ENCODE measurements around the gene COPB1.

DNA sequence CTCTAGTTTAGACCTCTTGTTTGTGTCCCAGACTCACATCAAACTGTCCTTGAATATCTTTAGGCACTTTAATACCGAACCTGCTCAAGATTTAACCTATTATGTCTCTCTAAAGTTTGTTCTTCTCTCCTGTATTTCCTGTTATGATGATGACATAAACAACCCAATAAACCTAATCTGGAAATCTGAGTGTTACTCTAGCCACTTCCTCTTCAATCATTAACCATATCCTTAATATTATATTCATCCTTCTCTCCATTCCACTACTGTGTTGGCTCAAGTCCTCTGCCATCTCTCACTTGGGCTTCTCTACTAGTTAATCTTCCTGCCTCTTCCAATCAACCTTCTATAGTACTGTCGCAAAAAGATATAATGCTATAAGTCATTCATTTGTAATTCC is 36.0 kb downstream of the COPB1 start:
- TF ChIP-seq, protein P1, sequence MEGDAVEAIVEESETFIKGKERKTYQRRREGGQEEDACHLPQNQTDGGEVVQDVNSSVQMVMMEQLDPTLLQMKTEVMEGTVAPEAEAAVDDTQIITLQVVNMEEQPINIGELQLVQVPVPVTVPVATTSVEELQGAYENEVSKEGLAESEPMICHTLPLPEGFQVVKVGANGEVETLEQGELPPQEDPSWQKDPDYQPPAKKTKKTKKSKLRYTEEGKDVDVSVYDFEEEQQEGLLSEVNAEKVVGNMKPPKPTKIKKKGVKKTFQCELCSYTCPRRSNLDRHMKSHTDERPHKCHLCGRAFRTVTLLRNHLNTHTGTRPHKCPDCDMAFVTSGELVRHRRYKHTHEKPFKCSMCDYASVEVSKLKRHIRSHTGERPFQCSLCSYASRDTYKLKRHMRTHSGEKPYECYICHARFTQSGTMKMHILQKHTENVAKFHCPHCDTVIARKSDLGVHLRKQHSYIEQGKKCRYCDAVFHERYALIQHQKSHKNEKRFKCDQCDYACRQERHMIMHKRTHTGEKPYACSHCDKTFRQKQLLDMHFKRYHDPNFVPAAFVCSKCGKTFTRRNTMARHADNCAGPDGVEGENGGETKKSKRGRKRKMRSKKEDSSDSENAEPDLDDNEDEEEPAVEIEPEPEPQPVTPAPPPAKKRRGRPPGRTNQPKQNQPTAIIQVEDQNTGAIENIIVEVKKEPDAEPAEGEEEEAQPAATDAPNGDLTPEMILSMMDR (IDR thresholded peaks at IDR 0.05 in 4 of 5, conservative IDR thresholded peaks at IDR 0.05 in 1 of 5): no peak
- no peak for TF ChIP-seq POLR2A (IDR thresholded peaks at IDR 0.05)
